Lung (tissue), 12 donors: Measurements from ENCODE around the gene NDUFS2. TPM values are rescaled to one million over a fixed set of nuclear protein-coding genes. Genes with fewer than 3 reads are reported as not detected.

Experiments used
- ATAC-seq: fragments of 200-7000 bp; cut with Tn5 transposase; one replicate; pipeline ENCODE4 v1.9.1; 2020; ENCODE audit warnings: moderate number of reproducible peaks; ENCODE audit not compliant: insufficient read depth, low FRiP score
- DNase-seq, 3 donors: peaks; one replicate each; pipeline ENCODE4 v3.0.0-alpha.2; 2013 to 2017
- H3K27ac ChIP-seq, 2 donors: one replicate each; pipeline ENCODE4 v1.5.1; 2013; ENCODE audit warnings: mild to moderate bottlenecking in 2 of 2, moderate library complexity in 2 of 2, control low read depth in 1 of 2, inconsistent platforms in 1 of 2, low read depth in 1 of 2, low read length in 1 of 2
- H3K27me3 ChIP-seq, 3 donors: one replicate each; pipeline ENCODE4 v1.5.1; 2013; ENCODE audit warnings: low read length in 2 of 3; ENCODE audit not compliant: control insufficient read depth in 3 of 3, insufficient read depth in 3 of 3
- H3K36me3 ChIP-seq, 4 donors: one replicate each; pipeline ENCODE4 v1.5.1; 2013; ENCODE audit warnings: low read length in 4 of 4, mild to moderate bottlenecking in 1 of 4, moderate library complexity in 1 of 4; ENCODE audit not compliant: control insufficient read depth in 4 of 4, insufficient read depth in 4 of 4
- H3K4me1 ChIP-seq, 5 donors: one replicate each; pipeline ENCODE4 v1.5.1; 2013; ENCODE audit warnings: low read length in 5 of 5, mild to moderate bottlenecking in 2 of 5, moderate library complexity in 1 of 5; ENCODE audit not compliant: control insufficient read depth in 5 of 5, insufficient read depth in 5 of 5
- H3K4me3 ChIP-seq: one replicate; pipeline ENCODE4 v1.5.1; 2013; ENCODE audit warnings: mild to moderate bottlenecking, control low read depth, moderate library complexity
- H3K9ac ChIP-seq, 2 donors: one replicate each; pipeline ENCODE4 v1.5.1; 2013; ENCODE audit warnings: low read length in 2 of 2, control low read depth in 1 of 2; ENCODE audit not compliant: insufficient read depth in 1 of 2
- H3K9me3 ChIP-seq, 4 donors: one replicate each; pipeline ENCODE4 v1.5.1; 2013; ENCODE audit warnings: low read length in 3 of 4, mild to moderate bottlenecking in 1 of 4, moderate library complexity in 1 of 4; ENCODE audit not compliant: control insufficient read depth in 4 of 4, insufficient read depth in 3 of 4
- CTCF ChIP-seq: IDR thresholded peaks from 2 replicates; pipeline ENCODE4 v1.5.1; 2012; ENCODE audit warnings: mild to moderate bottlenecking; ENCODE audit errors: control extremely low read depth, extremely low read depth
- WGBS, 2 donors: extraction: QIAGEN DNeasy Blood & Tissue Kit; methylation state at CpG; one replicate each; pipeline ENCODE4 v1.1.7; 2013; 5-methylcytosine and 5-hydroxymethylcytosine counted together
- polyA plus RNA-seq, 2 donors: library from polyadenylated mRNA; stranded (reverse); fragments of 200-250 nt; gene quantifications; one replicate each; pipeline ENCODE4 v1.2.1, GENCODE V29; 2013
- total RNA-seq, 2 donors: library from RNA; depleted of rRNA in 1 of 2; stranded (reverse); fragments of >200 nt in 1 of 2; gene quantifications; one replicate each; pipeline ENCODE4 v1.2.1, GENCODE V29; 2014 to 2021
- donor health status: control.
- donor health status: control.
- donor health status: Bipolar disorder and iron deficiency.
- donor health status: healthy.
- donor health status: DM: yes; HTN: yes; CAD: no.

The NDUFS2 gene
- total and polyA plus RNA-seq, 4 donors, result 40.2 to 104 (median 88.1) TPM

GRCh38 chr1:161230762-161231161, 28.6 kb downstream of the NDUFS2 start:
- ATAC-seq (no peak), DNase-seq (no peak)
- Histone ChIP-seq H3K4me3 (no peak overlapping the region), H3K27me3 (peaks cover 0 to 3% (median 0%) of the 10 kb centered on the region in 3 donors), H3K9me3 (no peaks in the 10 kb centered on the region), H3K27ac (no peak overlapping the region), H3K36me3 (peaks cover 11 to 24% (median 13%) of the 10 kb centered on the region in 4 donors), H3K4me1 (peaks cover 0 to 14% (median 3%) of the 10 kb centered on the region in 5 donors), H3K9ac (no peak overlapping the region)
- no peak for TF ChIP-seq CTCF
- WGBS, 2 donors, result 95 to 98% methylated on average over 7 of the region's 7 CpGs

GRCh38 chr1:161233102-161233501, 30.9 kb downstream of the NDUFS2 start:
- no peak for ATAC-seq

GRCh38 chr1:161235957-161236775, 34.0 kb downstream of the NDUFS2 start:
- no peak for TF ChIP-seq CTCF
- H3K27me3 ChIP-seq, result peaks cover 0 to 5% (median 0%) of the 10 kb centered on the region in 3 donors
- WGBS, 2 donors, result 76 to 81% methylated on average over 5 of the region's 5 CpGs

More at GRCh38 chr1:161233102-161233501, 30.9 kb downstream of the NDUFS2 start:
- WGBS, 2 donors, result 85 to 86% methylated on average over 9 of the region's 9 CpGs
- Histone ChIP-seq H3K4me3 (no peak overlapping the region), H3K9me3 (no peaks in the 10 kb centered on the region), H3K27me3 (peaks cover 0 to 3% (median 0%) of the 10 kb centered on the region in 3 donors), H3K36me3 (peaks cover 6 to 22% (median 13%) of the 10 kb centered on the region in 4 donors), H3K4me1 (no peaks in the 10 kb centered on the region), H3K9ac (no peak overlapping the region), H3K27ac (no peak overlapping the region)
- DNase-seq, result no peak
- no peak for TF ChIP-seq CTCF

More at GRCh38 chr1:161235957-161236775, 34.0 kb downstream of the NDUFS2 start:
- Histone ChIP-seq H3K4me1 (no peaks in the 10 kb centered on the region), H3K9ac (no peak overlapping the region), H3K4me3 (no peak overlapping the region), H3K9me3 (no peaks in the 10 kb centered on the region), H3K36me3 (no peaks in the 10 kb centered on the region), H3K27ac (no peak overlapping the region)
- ATAC-seq (no peak), DNase-seq (no peak)
